Rectal smooth muscle tissue (tissue), 1 donor: Measurements from ENCODE around the gene DOP1A.

Source experiments
- H3K27ac ChIP-seq: one replicate; pipeline ENCODE4 v1.7.0; 2013; ENCODE audit warnings: low read depth, low read length, inconsistent platforms
- H3K27me3 ChIP-seq: one replicate; pipeline ENCODE4 v1.7.0; 2013; ENCODE audit warnings: low read length; ENCODE audit not compliant: control insufficient read depth, insufficient read depth
- H3K36me3 ChIP-seq: one replicate; pipeline ENCODE4 v1.7.0; 2013; ENCODE audit warnings: low read length; ENCODE audit not compliant: control insufficient read depth, insufficient read depth
- H3K4me1 ChIP-seq: one replicate; pipeline ENCODE4 v1.7.0; 2013; ENCODE audit warnings: low read length; ENCODE audit not compliant: control insufficient read depth, insufficient read depth
- H3K4me3 ChIP-seq: one replicate; pipeline ENCODE4 v1.7.0; 2013; ENCODE audit warnings: low read length
- H3K9ac ChIP-seq: one replicate; pipeline ENCODE4 v1.7.0; 2013; ENCODE audit warnings: low read length

Gene DOP1A

DNA sequence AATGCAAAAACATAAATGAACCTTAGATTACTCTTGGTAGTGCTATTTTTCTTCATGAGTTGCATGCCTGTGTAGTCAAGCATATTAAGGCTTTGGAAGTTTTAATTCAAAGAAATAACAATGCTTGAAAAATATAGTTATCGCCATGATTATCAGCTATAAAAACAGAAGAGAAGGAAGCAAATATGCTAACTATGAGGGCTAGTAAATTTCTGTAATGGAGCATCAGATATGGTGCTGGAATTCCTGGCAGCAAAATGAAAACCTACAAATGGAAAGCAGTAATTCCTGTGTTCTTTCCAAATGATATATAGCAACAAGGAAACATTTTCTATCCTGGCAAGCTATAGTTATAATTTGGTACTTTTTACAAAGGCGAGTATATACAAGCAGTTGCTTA lies 29.7 kb downstream of the DOP1A start:
- Histone ChIP-seq H3K36me3 (no peaks in the 10 kb centered on the region), H3K9ac (no peak overlapping the region), H3K27me3 (no peaks in the 10 kb centered on the region), H3K27ac (no peak overlapping the region), H3K4me3 (no peak overlapping the region), H3K4me1 (peaks cover 3% of the 10 kb centered on the region)

- peaks cover 3% of the 10 kb centered on the region for H3K4me1 ChIP-seq
- H3K27ac ChIP-seq = no peak overlapping the region
- no peaks in the 10 kb centered on the region for H3K36me3 ChIP-seq
- H3K4me3 ChIP-seq = no peak overlapping the region
- H3K9ac ChIP-seq = no peak overlapping the region
- H3K27me3 ChIP-seq = no peaks in the 10 kb centered on the region
Observed at GRCh38 chr6:83097675-83098074, 30.2 kb downstream of the DOP1A start.

- no peak overlapping the region for H3K27ac ChIP-seq
- H3K4me3 ChIP-seq = no peak overlapping the region
- H3K4me1 ChIP-seq = no peaks in the 10 kb centered on the region
- H3K9ac ChIP-seq = no peak overlapping the region
- no peaks in the 10 kb centered on the region for H3K27me3 ChIP-seq
- no peaks in the 10 kb centered on the region for H3K36me3 ChIP-seq
Observed at GRCh38 chr6:83098589-83098988, 31.1 kb downstream of the DOP1A start.

DNA sequence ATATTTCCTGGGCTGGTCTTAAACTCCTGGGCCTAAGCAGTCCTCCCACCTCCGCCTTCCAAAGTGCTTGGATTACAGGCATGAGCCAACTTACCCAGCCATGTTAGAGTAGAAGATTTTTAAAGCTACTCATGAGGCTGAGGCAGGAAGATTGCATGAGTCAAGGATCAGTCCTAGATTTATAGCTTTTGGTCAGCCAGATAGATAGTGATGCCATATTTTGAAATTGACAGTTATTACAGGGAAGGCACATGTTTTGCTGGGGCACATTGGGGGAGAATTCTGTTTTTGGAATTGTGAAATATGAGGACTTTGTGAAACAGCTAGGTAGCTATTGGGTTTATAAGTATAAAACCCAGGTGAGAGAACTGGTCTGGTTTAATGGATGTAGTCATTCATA lies 40.9 kb downstream of the DOP1A start:
- H3K27ac ChIP-seq = no peak overlapping the region
- H3K27me3 ChIP-seq = no peaks in the 10 kb centered on the region
- no peaks in the 10 kb centered on the region for H3K36me3 ChIP-seq
- no peak overlapping the region for H3K4me3 ChIP-seq
- no peak overlapping the region for H3K9ac ChIP-seq
- H3K4me1 ChIP-seq = no peaks in the 10 kb centered on the region

DNA sequence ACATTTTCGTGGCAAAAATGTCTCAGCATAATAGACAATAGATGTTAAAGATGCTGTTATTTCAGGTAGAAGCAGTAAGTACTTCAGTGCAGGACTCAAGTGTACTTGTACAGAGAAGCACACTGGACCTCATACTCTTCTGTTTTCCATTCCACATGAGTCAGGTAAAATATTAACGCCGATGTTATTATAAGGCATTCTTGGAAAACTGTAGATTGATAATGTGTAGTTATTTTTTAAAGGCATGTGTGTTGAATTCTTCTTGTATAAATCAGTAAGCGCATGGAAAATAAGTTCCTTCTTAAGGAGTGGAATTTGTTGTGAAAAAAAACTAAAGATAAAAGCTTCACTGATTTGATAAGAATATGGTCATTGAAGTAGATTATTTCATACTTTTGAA lies 45.8 kb downstream of the DOP1A start:
- Histone ChIP-seq H3K36me3 (no peaks in the 10 kb centered on the region), H3K27ac (no peak overlapping the region), H3K4me3 (no peak overlapping the region), H3K9ac (no peak overlapping the region), H3K27me3 (no peaks in the 10 kb centered on the region), H3K4me1 (no peaks in the 10 kb centered on the region)

GRCh38 chr6:83114164-83114563 lies 46.7 kb downstream of the DOP1A start:
- H3K4me1 ChIP-seq = no peaks in the 10 kb centered on the region
- no peak overlapping the region for H3K4me3 ChIP-seq
- no peaks in the 10 kb centered on the region for H3K36me3 ChIP-seq
- H3K27me3 ChIP-seq = no peaks in the 10 kb centered on the region
- H3K9ac ChIP-seq = no peak overlapping the region
- no peak overlapping the region for H3K27ac ChIP-seq

DNA sequence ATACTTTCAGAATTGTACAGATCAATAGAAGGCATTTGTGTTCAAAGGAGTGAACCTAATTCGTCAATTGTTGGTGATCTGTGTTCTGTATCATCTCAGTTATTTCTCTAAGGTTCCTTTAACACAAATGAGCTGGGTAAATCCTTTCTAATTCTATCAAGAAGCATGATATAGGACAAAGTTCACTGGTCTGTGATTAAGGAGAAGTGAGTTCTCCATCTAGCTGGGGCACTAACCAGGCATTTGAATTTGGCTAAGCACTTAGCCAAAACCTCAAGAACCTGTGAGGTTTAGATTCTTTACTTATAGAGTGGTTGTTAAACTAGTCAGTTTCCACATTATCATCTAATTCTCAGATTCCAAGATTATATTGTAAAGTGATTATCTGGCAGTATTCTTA lies 50.3 kb downstream of the DOP1A start:
- Histone ChIP-seq H3K9ac (no peak overlapping the region), H3K27ac (no peak overlapping the region), H3K36me3 (no peaks in the 10 kb centered on the region), H3K27me3 (no peaks in the 10 kb centered on the region), H3K4me3 (no peak overlapping the region), H3K4me1 (no peaks in the 10 kb centered on the region)

- H3K27ac ChIP-seq = no peak overlapping the region
- no peak overlapping the region for H3K9ac ChIP-seq
- H3K4me3 ChIP-seq = no peak overlapping the region
- peaks cover 3% of the 10 kb centered on the region for H3K36me3 ChIP-seq
- H3K4me1 ChIP-seq = no peaks in the 10 kb centered on the region
- no peaks in the 10 kb centered on the region for H3K27me3 ChIP-seq
Observed at GRCh38 chr6:83119742-83120300, 52.4 kb downstream of the DOP1A start.

DNA sequence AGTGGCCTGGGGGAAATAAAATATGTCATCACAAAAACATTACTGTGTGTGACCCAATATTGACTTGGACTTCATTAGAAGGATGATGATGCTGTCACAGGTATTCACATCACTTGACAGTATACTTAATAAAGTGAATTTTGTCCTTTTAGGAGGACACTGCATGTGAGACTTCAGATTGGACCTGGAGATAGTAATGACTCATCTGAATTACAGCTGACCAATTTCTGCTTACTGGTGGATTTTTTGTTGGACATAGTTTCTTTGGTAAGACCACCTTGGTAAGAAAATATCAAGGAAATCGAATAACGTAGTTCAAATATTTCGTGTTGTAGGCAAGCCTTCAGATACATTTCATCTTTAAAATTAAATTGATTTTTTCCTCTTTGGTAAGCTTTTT lies 57.1 kb downstream of the DOP1A start:
- Histone ChIP-seq H3K27ac (no peak overlapping the region), H3K4me1 (no peaks in the 10 kb centered on the region), H3K27me3 (no peaks in the 10 kb centered on the region), H3K9ac (no peak overlapping the region), H3K36me3 (peaks cover 11% of the 10 kb centered on the region), H3K4me3 (no peak overlapping the region)

- H3K36me3 ChIP-seq = peaks cover 15% of the 10 kb centered on the region
- no peaks in the 10 kb centered on the region for H3K27me3 ChIP-seq
- no peak overlapping the region for H3K27ac ChIP-seq
- H3K4me3 ChIP-seq = no peak overlapping the region
- no peak overlapping the region for H3K9ac ChIP-seq
- H3K4me1 ChIP-seq = no peaks in the 10 kb centered on the region
Observed at GRCh38 chr6:83125425-83125824, 58.0 kb downstream of the DOP1A start.

GRCh38 chr6:83126223-83126622 lies 58.8 kb downstream of the DOP1A start:
- Histone ChIP-seq H3K4me3 (no peak overlapping the region), H3K9ac (no peak overlapping the region), H3K4me1 (no peaks in the 10 kb centered on the region), H3K27ac (no peak overlapping the region), H3K27me3 (no peaks in the 10 kb centered on the region), H3K36me3 (peaks cover 15% of the 10 kb centered on the region)

DNA sequence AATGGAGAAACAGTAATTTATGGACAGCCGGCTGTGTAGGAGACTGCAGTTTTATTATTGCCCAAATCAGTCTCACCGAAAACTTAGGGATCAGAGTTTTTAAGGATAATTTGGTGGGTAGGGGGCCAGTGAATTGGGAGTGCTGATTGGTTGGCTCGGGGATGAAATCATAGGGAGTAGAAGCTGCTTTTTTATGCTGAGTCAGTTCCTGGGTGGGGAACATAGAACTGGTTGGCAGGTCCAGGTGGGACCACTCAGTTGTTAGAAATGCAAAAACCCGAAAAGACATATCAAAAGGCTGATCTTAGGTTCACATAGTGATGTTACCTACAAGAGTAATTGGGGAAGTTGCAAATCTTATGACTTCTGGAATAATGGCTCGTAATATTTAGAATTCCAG lies 59.3 kb downstream of the DOP1A start:
- Histone ChIP-seq H3K4me3 (no peak overlapping the region), H3K9ac (no peak overlapping the region), H3K27me3 (no peaks in the 10 kb centered on the region), H3K4me1 (no peaks in the 10 kb centered on the region), H3K36me3 (peaks cover 15% of the 10 kb centered on the region), H3K27ac (no peak overlapping the region)

- H3K27me3 ChIP-seq = no peaks in the 10 kb centered on the region
- H3K4me3 ChIP-seq = no peak overlapping the region
- H3K9ac ChIP-seq = no peak overlapping the region
- H3K4me1 ChIP-seq = no peaks in the 10 kb centered on the region
- H3K27ac ChIP-seq = no peak overlapping the region
- H3K36me3 ChIP-seq = peaks cover 15% of the 10 kb centered on the region
Observed at GRCh38 chr6:83127258-83127657, 59.8 kb downstream of the DOP1A start.
